OCI-LY7 (cell line): ENCODE data around the gene VSX1. TPM values are rescaled to one million over a fixed set of nuclear protein-coding genes. Genes with fewer than 3 reads are reported as not detected.

Experiments used
- BruUV-seq: library from RNA; stranded (reverse); fragments of 400-500 nt; replicated peaks from 2 replicates; lab custom pipeline; 2021; lab: Mats Ljungman, UMichigan
- CTCF ChIA-PET: fragments of 300-600 bp; sonication (Branson Sonifier 250); formaldehyde crosslinking; loops from one replicate; lab custom pipeline; 2022; ENCODE audit warnings: antibody characterized with exemption; ENCODE audit not compliant: unreplicated experiment; lab: Charles Lee
- POLR2A ChIA-PET: fragments of 300-600 bp; sonication (Branson Sonifier 250); formaldehyde crosslinking; loops from one replicate; lab custom pipeline; 2022; ENCODE audit warnings: antibody characterized with exemption; lab: Charles Lee
- DNase-seq: peaks from one replicate; pipeline ENCODE4 v3.0.0-alpha.2; 2015; ENCODE audit warnings: low spot score
- H2AFZ ChIP-seq: fragments of 200-600 bp; sonication (generic), shearing (Covaris generic); 2 replicates; pipeline ENCODE4 v1.6.1; 2014; ENCODE audit warnings: mild to moderate bottlenecking, antibody characterized with exemption, low read length, moderate library complexity
- H3K27ac ChIP-seq: fragments of 200-600 bp; sonication (generic); 2 replicates; pipeline ENCODE4 v1.5.1; 2014; ENCODE audit warnings: mixed run types, low read depth, mild to moderate bottlenecking, moderate library complexity, low read length, inconsistent platforms; ENCODE audit not compliant: poor library complexity, severe bottlenecking
- H3K36me3 ChIP-seq: fragments of 200-600 bp; sonication (generic); 2 replicates; pipeline ENCODE4 v1.6.1; 2014; ENCODE audit warnings: mild to moderate bottlenecking, antibody characterized with exemption, low read length, moderate library complexity, mixed read lengths; ENCODE audit not compliant: insufficient read depth
- H3K4me1 ChIP-seq: fragments of 200-600 bp; sonication (generic); 2 replicates; pipeline ENCODE4 v1.5.1; 2014; ENCODE audit warnings: mild to moderate bottlenecking, low read length; ENCODE audit not compliant: insufficient read depth, poor library complexity, severe bottlenecking
- H3K4me2 ChIP-seq: fragments of 200-600 bp; sonication (generic); 2 replicates; pipeline ENCODE4 v1.6.1; 2014; ENCODE audit warnings: mild to moderate bottlenecking, low read length
- H3K4me3 ChIP-seq: fragments of 200-600 bp; sonication (generic); 2 replicates; pipeline ENCODE4 v1.5.1; 2014; ENCODE audit warnings: mild to moderate bottlenecking, low read depth, low read length; ENCODE audit not compliant: poor library complexity, severe bottlenecking
- H3K79me2 ChIP-seq: fragments of 200-600 bp; sonication (generic); 2 replicates; pipeline ENCODE4 v1.6.1; 2016; ENCODE audit warnings: low read depth, mild to moderate bottlenecking, low read length, moderate library complexity, mixed read lengths; ENCODE audit not compliant: insufficient read depth
- H3K9me2 ChIP-seq: fragments of 200-600 bp; sonication (generic); 2 replicates; pipeline ENCODE4 v1.6.1; 2016; ENCODE audit warnings: mild to moderate bottlenecking, low read length, mixed read lengths; ENCODE audit not compliant: insufficient read depth
- H3K9me3 ChIP-seq: fragments of 200-600 bp; sonication (generic); 2 replicates; pipeline ENCODE4 v1.6.1; 2014; ENCODE audit warnings: mild to moderate bottlenecking, mixed run types, low read length, mixed read lengths
- H4K20me1 ChIP-seq: fragments of 200-600 bp; sonication (generic); 2 replicates; pipeline ENCODE4 v1.6.1; 2014; ENCODE audit warnings: mild to moderate bottlenecking, antibody characterized with exemption, low read length, moderate library complexity, mixed read lengths; ENCODE audit not compliant: insufficient read depth
- CTCF ChIP-seq: fragments of 200-600 bp; sonication (generic); conservative IDR thresholded peaks from 2 replicates; pipeline ENCODE4 v1.5.1; 2014; ENCODE audit warnings: mild to moderate bottlenecking, antibody characterized with exemption, low read length, moderate library complexity, mixed read lengths
- EZH2phosphoT487 ChIP-seq: fragments of 200-600 bp; sonication (generic); IDR thresholded peaks from 2 replicates; pipeline ENCODE4 v1.6.1; 2018; ENCODE audit warnings: low read depth, borderline replicate concordance, mild to moderate bottlenecking, mixed run types, antibody characterized with exemption, low read length, moderate library complexity, mixed read lengths
- intact Hi-C: fragments of 100-400 bp; cut with micrococcal nuclease; formaldehyde crosslinking; loops from one replicate; pipeline ENCODE4 v1.10.0; 2022; ENCODE audit not compliant: unreplicated experiment
- total RNA-seq, 2 experiments: library from RNA; depleted of rRNA in 1 of 2; stranded (reverse); fragments of >200 nt in 1 of 2; shearing (Covaris generic) in 1 of 2; gene quantifications; 2 replicates each; pipeline ENCODE4 v1.2.3, GENCODE V29; 2014 to 2022

The VSX1 gene
- total RNA-seq, 2 experiments from 2014 or later = not detected

DNA sequence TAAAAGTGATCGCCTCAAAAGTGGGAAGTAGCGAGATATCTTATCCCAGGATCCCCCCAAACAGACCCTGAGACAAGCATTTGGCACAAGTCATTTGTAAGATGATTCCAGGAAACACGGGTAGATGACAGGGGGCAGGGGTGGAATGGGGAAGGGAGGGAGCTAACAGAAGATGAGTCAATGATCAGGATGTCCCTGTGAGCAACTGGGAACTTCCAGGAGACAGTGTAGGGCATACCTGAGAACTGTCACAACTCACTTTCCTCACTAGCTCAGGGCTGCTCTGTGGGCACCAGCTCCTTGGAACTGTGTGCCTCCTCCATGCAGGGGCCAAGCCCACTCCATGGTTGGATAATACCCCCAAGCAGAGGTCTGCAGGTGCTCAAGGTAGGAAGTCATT is 38.5 kb upstream of the VSX1 start:
- ChIA-PET CTCF (no interaction called here), POLR2A (interaction anchor here (0.6 kb wide), 1 partner anchor 267 kb away, joined by 3 read pairs; no protein-coding TSS in a partner anchor)
- BruUV-seq = no TSS peak
- DNase-seq = no peak
- Histone ChIP-seq H3K79me2 (no peaks in the 10 kb centered on the region), H2AFZ (no peak overlapping the region), H3K9me3 (no peaks in the 10 kb centered on the region), H3K4me1 (no peaks in the 10 kb centered on the region), H3K9me2 (no peaks in the 10 kb centered on the region), H3K27ac (no peak overlapping the region), H4K20me1 (no peaks in the 10 kb centered on the region), H3K4me3 (no peak overlapping the region), H3K36me3 (no peaks in the 10 kb centered on the region), H3K4me2 (no peak overlapping the region)
- intact Hi-C loops = no loop called here
- TF ChIP-seq EZH2phosphoT487 = no peak
- no peak for TF ChIP-seq CTCF

DNA sequence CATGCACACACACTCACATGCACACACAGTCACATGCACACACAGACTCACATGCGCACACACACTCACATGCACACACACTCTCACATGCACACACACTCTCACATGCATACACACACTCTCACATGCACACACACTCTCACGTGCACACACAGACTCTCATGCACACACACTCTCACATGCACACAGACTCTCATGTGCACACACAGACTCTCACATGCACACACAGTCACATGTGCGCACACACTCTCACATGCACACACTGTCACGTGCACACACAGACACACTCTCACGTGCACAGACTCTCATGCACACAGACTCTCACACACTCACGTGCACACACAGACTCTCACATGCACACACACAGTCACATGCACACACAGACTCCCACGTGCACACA is 36.6 kb upstream of the VSX1 start:
- no peaks in the 10 kb centered on the region for H4K20me1 ChIP-seq
- no peaks in the 10 kb centered on the region for H3K79me2 ChIP-seq
- no peak for TF ChIP-seq EZH2phosphoT487
- no peak for TF ChIP-seq CTCF
- ChIA-PET POLR2A (no interaction called here), CTCF (no interaction called here)
- no peak overlapping the region for H2AFZ ChIP-seq
- H3K9me2 ChIP-seq = no peaks in the 10 kb centered on the region
- H3K4me2 ChIP-seq = no peak overlapping the region
- intact Hi-C loops = no loop called here
- no peak overlapping the region for H3K4me3 ChIP-seq
- DNase-seq = no peak
- no TSS peak for BruUV-seq
- no peaks in the 10 kb centered on the region for H3K36me3 ChIP-seq
- no peaks in the 10 kb centered on the region for H3K9me3 ChIP-seq
- H3K27ac ChIP-seq = no peak overlapping the region
- no peaks in the 10 kb centered on the region for H3K4me1 ChIP-seq

- Histone ChIP-seq H3K9me2 (no peaks in the 10 kb centered on the region), H2AFZ (no peak overlapping the region), H3K36me3 (no peaks in the 10 kb centered on the region), H3K27ac (no peak overlapping the region), H3K4me3 (no peak overlapping the region), H3K79me2 (no peaks in the 10 kb centered on the region), H4K20me1 (no peaks in the 10 kb centered on the region), H3K4me1 (no peaks in the 10 kb centered on the region), H3K9me3 (no peaks in the 10 kb centered on the region), H3K4me2 (no peak overlapping the region)
- POLR2A ChIA-PET = no interaction called here
- DNase-seq = no peak
- intact Hi-C loops = no loop called here
- CTCF ChIA-PET = no interaction called here
- BruUV-seq = no TSS peak
- TF ChIP-seq CTCF = no peak
- TF ChIP-seq EZH2phosphoT487 = no peak
Measured at GRCh38 chr20:25117990-25118389, 36.0 kb upstream of the VSX1 start.
